Keratinocyte (primary cell): Measurements from ENCODE around the gene PIP4K2A. TPM values are rescaled to one million over a fixed set of nuclear protein-coding genes. Genes with fewer than 3 reads are reported as not detected.
A peak's percentile ranks its signal among the peaks of the same experiment; 100 is the strongest.

Source experiments
- DNase-seq: peaks from one replicate; pipeline ENCODE4 v3.0.0-alpha.2; 2011; ENCODE audit warnings: low read depth, missing footprints, low spot score
- FAIRE-seq: peaks from 2 replicates; lab custom pipeline; 2011; peaks lifted over from hg19 to GRCh38; lab: Jason Lieb, UNC
- H2AFZ ChIP-seq: 2 replicates; pipeline ENCODE4 v1.6.0; 2012; ENCODE audit warnings: low read length, control low read depth, inconsistent platforms; ENCODE audit not compliant: control insufficient read depth
- H3K27ac ChIP-seq: 2 replicates; pipeline ENCODE4 v1.5.1; 2011; ENCODE audit warnings: low read length; ENCODE audit not compliant: control insufficient read depth, insufficient read depth
- H3K27me3 ChIP-seq: 3 replicates; pipeline ENCODE4 v1.6.0; 2011; ENCODE audit warnings: low read length; ENCODE audit not compliant: control insufficient read depth, insufficient read depth; ENCODE audit errors: extremely low read depth
- H3K36me3 ChIP-seq, 2 experiments: 2 replicates in 1 of 2; 3 replicates in 1 of 2; pipeline ENCODE4 v1.5.1; 2011; ENCODE audit warnings: low read length in 2 of 2, mild to moderate bottlenecking in 1 of 2; ENCODE audit not compliant: control insufficient read depth in 2 of 2, insufficient read depth in 2 of 2; ENCODE audit errors: extremely low read depth in 1 of 2
- H3K4me1 ChIP-seq: 3 replicates; pipeline ENCODE4 v1.5.1; 2011; ENCODE audit warnings: low read length; ENCODE audit not compliant: control insufficient read depth, insufficient read depth; ENCODE audit errors: extremely low read depth
- H3K4me2 ChIP-seq: 3 replicates; pipeline ENCODE4 v1.6.0; 2011; ENCODE audit warnings: low read depth, low read length; ENCODE audit not compliant: control insufficient read depth, insufficient read depth; ENCODE audit errors: extremely low read depth
- H3K4me3 ChIP-seq, 3 experiments: fragments of 200-600 bp in 1 of 3; sonication (generic) in 1 of 3; 2 replicates in 2 of 3; 3 replicates in 1 of 3; pipeline ENCODE4 v1.5.1; 2011 to 2016; ENCODE audit warnings: low read length in 3 of 3, mild to moderate bottlenecking in 3 of 3, control low read depth in 2 of 3, inconsistent platforms in 1 of 3, low read depth in 1 of 3, mixed read lengths in 1 of 3, mixed run types in 1 of 3, moderate library complexity in 1 of 3; ENCODE audit not compliant: control insufficient read depth in 2 of 3, insufficient read depth in 2 of 3; ENCODE audit errors: extremely low read depth in 1 of 3
- H3K79me2 ChIP-seq: 2 replicates; pipeline ENCODE4 v1.6.0; 2012; ENCODE audit warnings: low read length; ENCODE audit not compliant: control insufficient read depth, insufficient read depth
- H3K9ac ChIP-seq: 3 replicates; pipeline ENCODE4 v1.6.0; 2011; ENCODE audit warnings: low read length; ENCODE audit not compliant: control insufficient read depth, insufficient read depth; ENCODE audit errors: extremely low read depth
- H3K9me1 ChIP-seq: 3 replicates; pipeline ENCODE4 v1.6.0; 2011; ENCODE audit warnings: low read length; ENCODE audit not compliant: control insufficient read depth, insufficient read depth; ENCODE audit errors: extremely low read depth
- H3K9me3 ChIP-seq: 2 replicates; pipeline ENCODE4 v1.5.1; 2012; ENCODE audit warnings: low read depth, low read length; ENCODE audit not compliant: control insufficient read depth
- H4K20me1 ChIP-seq: 3 replicates; pipeline ENCODE4 v1.6.0; 2011; ENCODE audit warnings: low read length; ENCODE audit not compliant: control insufficient read depth, insufficient read depth; ENCODE audit errors: extremely low read depth
- EZH2 ChIP-seq: IDR thresholded peaks from one replicate; pipeline ENCODE4 v1.6.1; 2012; ENCODE audit warnings: inconsistent platforms, mild to moderate bottlenecking, low read length, moderate library complexity
- dilution Hi-C: fragments of 300-500 bp; cut with MboI; formaldehyde crosslinking; loops from one replicate; pipeline ENCODE4 v1.7.0; 2020; ENCODE audit warnings: low sequenced_read_pairs; ENCODE audit not compliant: extremely low pct_ligation_motif_present
- polyA plus RNA-seq, 5 experiments: library from polyadenylated mRNA; depleted of rRNA in 3 of 5; stranded (reverse) in 3 of 5; stranded (forward) in 1 of 5; unstranded in 1 of 5; fragments of >200 nt; gene quantifications; 1 replicate in 1 of 5; 2 replicates in 3 of 5; 3 replicates in 1 of 5; pipeline versions ENCODE4 v1.2.1 to v1.2.3, GENCODE V29; 2011 to 2012; ENCODE audit warnings: missing spikeins in 2 of 5, low read depth in 1 of 5, low replicate concordance in 1 of 5
- TF ChIP-seq, protein P1 (sequence below), 3 experiments: IDR thresholded peaks in 1 of 3; conservative IDR thresholded peaks in 1 of 3; optimal IDR thresholded peaks in 1 of 3; 2 replicates in 2 of 3; 3 replicates in 1 of 3; pipeline versions ENCODE3 to v1.5.1; 2011; ENCODE audit warnings: low read length in 3 of 3, mild to moderate bottlenecking in 3 of 3, moderate library complexity in 2 of 3, control low read depth in 1 of 3, inconsistent platforms in 1 of 3; ENCODE audit not compliant: insufficient read depth in 2 of 3; ENCODE audit errors: extremely low read depth in 1 of 3

The PIP4K2A gene
- polyA plus RNA-seq, 1 donor (not counting 4 experiments of a cell fraction or from before 2014, with no cell fraction given): 15.5 TPM

GRCh38 chr10:22633106-22633505, 81.3 kb downstream of the PIP4K2A start:
- peak overlapping the region in 1 of 3 experiments; percentile 11 for H3K4me3 ChIP-seq
- H3K4me2 ChIP-seq: peak overlapping the region; percentile 29
- H3K27ac ChIP-seq: no peak overlapping the region
- no peaks in the 10 kb centered on the region for H3K27me3 ChIP-seq
- H3K9me1 ChIP-seq: no peaks in the 10 kb centered on the region
- TF ChIP-seq EZH2: no peak
- TF ChIP-seq, protein P1, sequence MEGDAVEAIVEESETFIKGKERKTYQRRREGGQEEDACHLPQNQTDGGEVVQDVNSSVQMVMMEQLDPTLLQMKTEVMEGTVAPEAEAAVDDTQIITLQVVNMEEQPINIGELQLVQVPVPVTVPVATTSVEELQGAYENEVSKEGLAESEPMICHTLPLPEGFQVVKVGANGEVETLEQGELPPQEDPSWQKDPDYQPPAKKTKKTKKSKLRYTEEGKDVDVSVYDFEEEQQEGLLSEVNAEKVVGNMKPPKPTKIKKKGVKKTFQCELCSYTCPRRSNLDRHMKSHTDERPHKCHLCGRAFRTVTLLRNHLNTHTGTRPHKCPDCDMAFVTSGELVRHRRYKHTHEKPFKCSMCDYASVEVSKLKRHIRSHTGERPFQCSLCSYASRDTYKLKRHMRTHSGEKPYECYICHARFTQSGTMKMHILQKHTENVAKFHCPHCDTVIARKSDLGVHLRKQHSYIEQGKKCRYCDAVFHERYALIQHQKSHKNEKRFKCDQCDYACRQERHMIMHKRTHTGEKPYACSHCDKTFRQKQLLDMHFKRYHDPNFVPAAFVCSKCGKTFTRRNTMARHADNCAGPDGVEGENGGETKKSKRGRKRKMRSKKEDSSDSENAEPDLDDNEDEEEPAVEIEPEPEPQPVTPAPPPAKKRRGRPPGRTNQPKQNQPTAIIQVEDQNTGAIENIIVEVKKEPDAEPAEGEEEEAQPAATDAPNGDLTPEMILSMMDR (optimal IDR thresholded peaks at IDR 0.05 in 1 of 3, IDR thresholded peaks at IDR 0.05 in 1 of 3, conservative IDR thresholded peaks at IDR 0.05 in 1 of 3; ENCODE audit: extremely low read depth in 1 of 3, insufficient read depth in 2 of 3, low read length in 3 of 3): no peak
- FAIRE-seq (no peak), DNase-seq (no peak)
- dilution Hi-C loops: no loop called here
- H3K79me2 ChIP-seq: peaks cover 11% of the 10 kb centered on the region
- H3K9ac ChIP-seq: peak overlapping the region; percentile 13
- peaks cover 27% of the 10 kb centered on the region for H3K4me1 ChIP-seq
- H4K20me1 ChIP-seq: no peaks in the 10 kb centered on the region
- H2AFZ ChIP-seq: peak overlapping the region; percentile 10
- H3K36me3 ChIP-seq: no peaks in the 10 kb centered on the region
- no peaks in the 10 kb centered on the region for H3K9me3 ChIP-seq

- Histone ChIP-seq H3K9me1 (no peaks in the 10 kb centered on the region), H3K4me3 (no peak overlapping the region), H3K27ac (no peak overlapping the region), H4K20me1 (no peaks in the 10 kb centered on the region), H3K9ac (no peak overlapping the region), H3K36me3 (no peaks in the 10 kb centered on the region), H3K79me2 (peaks cover 10% of the 10 kb centered on the region), H2AFZ (no peak overlapping the region), H3K27me3 (no peaks in the 10 kb centered on the region), H3K4me2 (no peak overlapping the region), H3K9me3 (no peaks in the 10 kb centered on the region), H3K4me1 (peaks cover 35% of the 10 kb centered on the region)
- no peak for DNase-seq
- no peak for FAIRE-seq
- TF ChIP-seq EZH2: no peak
- TF ChIP-seq, protein P1 (optimal IDR thresholded peaks at IDR 0.05 in 1 of 3, IDR thresholded peaks at IDR 0.05 in 1 of 3, conservative IDR thresholded peaks at IDR 0.05 in 1 of 3; ENCODE audit: extremely low read depth in 1 of 3, insufficient read depth in 2 of 3, low read length in 3 of 3): no peak
- dilution Hi-C loops: no loop called here
Observed at GRCh38 chr10:22631646-22632278, 82.6 kb downstream of the PIP4K2A start.
